ENCODE data around the gene FHOD3.

The FHOD3 gene

GRCh38 chr18:36658611-36659010 is 361.1 kb downstream of the FHOD3 start:
- H3K27ac ChIP-seq, result no peak overlapping the region
- no peak for TF ChIP-seq CTCF (IDR thresholded peaks at IDR 0.05)
- DNase-seq (ENCODE audit: low spot score), result no peak
- H3K4me3 ChIP-seq, result no peak overlapping the region

- Histone ChIP-seq H3K27ac (no peak overlapping the region), H3K4me3 (no peak overlapping the region)
- no peak for TF ChIP-seq CTCF (IDR thresholded peaks at IDR 0.05)
- DNase-seq (ENCODE audit: low spot score), result no peak
Observed at GRCh38 chr18:36660311-36660710, 362.8 kb downstream of the FHOD3 start.

- Histone ChIP-seq H3K27ac (no peak overlapping the region), H3K4me3 (no peak overlapping the region)
- DNase-seq (ENCODE audit: low spot score), result no peak
- TF ChIP-seq CTCF (IDR thresholded peaks at IDR 0.05), result no peak
Observed at GRCh38 chr18:36661999-36662398, 364.5 kb downstream of the FHOD3 start.

- Histone ChIP-seq H3K27ac (no peak overlapping the region), H3K4me3 (no peak overlapping the region)
- DNase-seq (ENCODE audit: low spot score), result no peak
- no peak for TF ChIP-seq CTCF (IDR thresholded peaks at IDR 0.05)
Observed at GRCh38 chr18:36663312-36663711, 365.8 kb downstream of the FHOD3 start.

- no peak overlapping the region for H3K4me3 ChIP-seq
- no peak for DNase-seq (ENCODE audit: low spot score)
- H3K27ac ChIP-seq, result no peak overlapping the region
- TF ChIP-seq CTCF (IDR thresholded peaks at IDR 0.05), result no peak
Observed at GRCh38 chr18:36665952-36666351, 368.4 kb downstream of the FHOD3 start.

- DNase-seq (ENCODE audit: low spot score), result no peak
- no peak overlapping the region for H3K27ac ChIP-seq
- TF ChIP-seq CTCF (IDR thresholded peaks at IDR 0.05), result no peak
- H3K4me3 ChIP-seq, result no peak overlapping the region
Observed at GRCh38 chr18:36667811-36668210, 370.3 kb downstream of the FHOD3 start.

GRCh38 chr18:36668349-36668748 is 370.8 kb downstream of the FHOD3 start:
- Histone ChIP-seq H3K27ac (no peak overlapping the region), H3K4me3 (no peak overlapping the region)
- TF ChIP-seq CTCF (IDR thresholded peaks at IDR 0.05), result no peak
- no peak for DNase-seq (ENCODE audit: low spot score)

Data from coronary artery (tissue), 2 donors.